GM13977 (cell line): ENCODE data around the gene ARHGAP6.

Experiments used
- DNase-seq: peaks from one replicate; pipeline ENCODE4 v3.0.0; 2012; ENCODE audit warnings: low spot score
- CTCF ChIP-seq: IDR thresholded peaks from 2 replicates; pipeline ENCODE4 v1.5.1; 2012; ENCODE audit warnings: mild to moderate bottlenecking, control low read depth; ENCODE audit not compliant: insufficient read depth; ENCODE audit errors: extremely low read depth, missing control alignments
- in situ Hi-C: fragments of 300-500 bp; cut with MboI; formaldehyde crosslinking; loops from one replicate; pipeline ENCODE4 v1.12.0; 2022; ENCODE audit warnings: low sequenced_read_pairs, low pct_unique_long_range_greater_than_20kb, mixed read lengths, inconsistent platforms; ENCODE audit not compliant: unreplicated experiment

The ARHGAP6 gene

DNA sequence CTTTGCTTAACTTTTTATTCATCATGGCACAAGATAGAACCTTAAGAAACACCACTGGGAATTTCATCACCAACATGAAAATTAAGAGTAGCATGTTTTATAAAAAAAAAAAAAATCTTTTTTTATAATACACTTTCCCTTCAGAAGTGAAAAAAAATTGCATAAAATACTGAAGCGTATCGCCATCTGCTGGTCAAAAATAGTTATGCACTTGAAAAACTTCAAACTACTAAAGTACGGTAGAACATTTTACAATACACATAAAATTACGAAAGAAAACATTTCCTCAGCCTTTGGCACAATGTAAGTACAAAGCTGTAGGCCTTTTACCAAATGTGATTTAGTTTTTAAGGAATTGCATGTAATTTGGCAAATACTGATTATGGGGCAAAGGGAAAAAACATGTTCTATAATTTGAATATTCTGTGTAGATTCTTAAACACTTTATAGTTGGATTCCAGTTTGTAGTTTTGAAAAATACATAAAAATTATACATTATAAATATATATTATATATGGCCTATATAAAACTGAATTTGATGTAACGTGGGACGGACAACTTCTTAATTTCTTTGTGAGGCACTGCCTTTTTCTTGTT is 528.1 kb downstream of the ARHGAP6 start:
- in situ Hi-C loops = loop anchor here (10.0 to 25.0 kb wide), 3 partner anchors 400 to 953 kb away; partner anchors contain the start of gene MSL3
- DNase-seq = peak; percentile 59
- TF ChIP-seq CTCF = peak; percentile 55

DNA sequence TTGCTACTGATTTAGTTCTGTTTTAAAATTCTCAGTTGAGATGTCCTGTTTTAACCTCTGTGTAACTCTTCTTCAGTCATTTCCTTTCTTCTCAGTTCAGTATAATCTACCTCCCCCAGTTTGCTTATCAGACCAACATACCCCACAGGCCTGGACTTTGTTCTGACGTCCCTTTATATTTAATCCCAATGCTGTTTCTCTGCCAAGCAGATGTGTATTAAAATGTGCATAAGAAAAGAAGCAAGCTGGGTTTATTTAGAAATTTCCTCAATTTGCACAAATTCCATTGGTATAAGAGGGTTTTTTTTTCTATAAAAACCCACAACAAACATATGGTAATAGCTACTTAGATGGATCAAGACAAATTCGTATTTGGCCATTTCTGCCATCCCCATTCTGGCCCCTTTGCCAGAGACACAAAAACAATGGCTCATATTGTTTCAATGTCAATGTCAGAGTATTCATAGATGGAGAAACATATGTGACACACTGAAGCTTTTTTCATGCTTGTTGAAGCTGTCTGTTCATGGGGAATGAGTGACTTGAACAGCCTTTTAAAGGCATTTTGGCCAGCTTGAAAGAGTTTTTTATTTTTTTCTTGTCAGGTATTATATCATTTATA is 530.0 kb downstream of the ARHGAP6 start:
- in situ Hi-C loops = loop anchor here (10.0 to 25.0 kb wide), 3 partner anchors 402 to 951 kb away; partner anchors contain the start of gene MSL3
- no peak for TF ChIP-seq CTCF
- no peak for DNase-seq

GRCh38 chrX:11131146-11131545 is 534.6 kb downstream of the ARHGAP6 start:
- in situ Hi-C loops = loop anchor here (10.0 to 25.0 kb wide), 3 partner anchors 406 to 946 kb away; partner anchors contain the start of gene MSL3
- TF ChIP-seq CTCF = no peak
- DNase-seq = no peak

- in situ Hi-C loops = loop anchor here (10.0 to 25.0 kb wide), 3 partner anchors 407 to 945 kb away; partner anchors contain the start of gene MSL3
- DNase-seq = no peak
- no peak for TF ChIP-seq CTCF
Observed at GRCh38 chrX:11130136-11130535, 535.6 kb downstream of the ARHGAP6 start.

DNA sequence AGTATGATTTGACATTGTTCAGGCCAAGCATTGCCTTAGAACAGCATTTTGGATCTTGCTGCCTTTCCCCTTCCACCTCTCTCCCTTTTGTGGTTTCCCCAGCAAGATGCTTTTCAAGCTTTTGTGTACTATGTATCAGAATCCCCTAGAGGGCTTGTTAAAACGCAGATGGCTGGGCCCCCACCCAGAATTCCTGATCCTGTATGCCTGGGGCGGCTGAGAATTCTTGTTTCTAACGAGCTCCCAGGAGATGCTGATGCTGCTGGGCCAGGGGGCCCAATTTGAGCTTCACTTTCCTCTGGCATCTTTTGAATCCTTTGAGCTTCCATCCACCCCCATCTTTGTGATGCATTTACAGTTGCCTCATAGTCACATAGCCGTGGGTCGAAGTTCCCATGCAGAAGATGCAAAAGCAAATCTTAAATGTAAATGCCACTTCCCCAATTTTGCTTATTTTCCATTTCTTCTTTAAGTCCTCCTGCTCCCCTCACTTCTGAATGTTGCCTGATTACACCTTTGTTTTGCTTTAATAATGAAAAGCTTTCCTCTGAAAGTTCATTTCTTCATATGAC is 536.1 kb downstream of the ARHGAP6 start:
- in situ Hi-C loops = loop anchor here (10.0 to 25.0 kb wide), 3 partner anchors 408 to 945 kb away; partner anchors contain the start of gene MSL3
- no peak for TF ChIP-seq CTCF

GRCh38 chrX:11125060-11125459 is 540.7 kb downstream of the ARHGAP6 start:
- TF ChIP-seq CTCF = no peak
- in situ Hi-C loops = loop anchor here (25.0 kb wide), 2 partner anchors 412 to 637 kb away; partner anchors contain the start of gene MSL3
- no peak for DNase-seq

More for the DNA sequence above, 536.1 kb downstream of the ARHGAP6 start:
- DNase-seq = no peak
